Limb (tissue), 2 donors: ENCODE results near the gene MPDU1.
"Not testable (repeated sequence)": the region's sequence is repeated elsewhere in the genome, so short reads cannot be mapped to it uniquely, and the experiment has no call there.

Experiments
- DNase-seq, 2 donors: peaks; one replicate each; pipeline ENCODE4 v3.0.0-alpha.2; 2016; ENCODE audit errors: extremely low spot score in 2 of 2

The MPDU1 gene

DNA sequence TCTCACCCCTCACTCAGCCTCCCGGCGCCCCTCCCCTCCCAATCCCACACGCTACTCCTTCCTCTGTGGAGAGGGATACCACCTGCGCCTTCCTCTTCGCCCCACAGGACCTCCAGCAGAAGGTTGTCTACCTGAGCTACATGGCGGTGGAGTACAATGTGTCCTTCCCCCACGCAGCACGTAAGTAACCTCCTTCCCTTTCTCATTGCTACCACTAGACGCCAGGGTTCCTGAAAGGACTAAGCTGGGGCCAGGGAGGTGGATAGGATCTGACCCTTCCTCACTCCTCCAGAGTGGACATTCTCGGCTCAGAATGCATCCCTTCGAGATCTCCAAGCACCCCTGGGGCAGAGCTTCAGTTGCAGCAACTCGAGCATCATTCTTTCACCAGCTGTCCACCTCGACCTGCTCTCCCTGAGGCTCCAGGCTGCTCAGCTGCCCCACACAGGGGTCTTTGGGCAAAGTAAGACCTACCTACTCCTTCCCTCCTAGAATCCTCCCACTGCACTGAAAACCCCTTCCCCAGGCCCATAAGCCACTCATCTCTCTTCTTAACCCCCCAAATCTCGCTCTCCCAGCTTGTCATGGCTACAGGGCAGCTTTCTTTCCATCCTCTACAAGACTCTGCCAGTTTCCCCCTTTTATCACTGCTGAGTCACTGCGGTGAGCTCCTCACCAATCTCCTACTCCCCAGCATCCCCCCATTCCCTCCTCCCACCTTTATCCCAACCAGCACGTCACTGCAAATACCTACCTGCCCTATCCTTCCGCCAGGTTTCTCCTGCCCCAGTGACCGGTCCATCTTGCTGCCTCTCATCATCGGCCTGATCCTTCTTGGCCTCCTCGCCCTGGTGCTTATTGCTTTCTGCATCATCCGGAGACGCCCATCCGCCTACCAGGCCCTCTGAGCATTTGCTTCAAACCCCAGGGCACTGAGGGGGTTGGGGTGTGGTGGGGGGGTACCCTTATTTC lies 2.8 kb upstream of the MPDU1 start:
- DNase-seq, result no peak

DNA sequence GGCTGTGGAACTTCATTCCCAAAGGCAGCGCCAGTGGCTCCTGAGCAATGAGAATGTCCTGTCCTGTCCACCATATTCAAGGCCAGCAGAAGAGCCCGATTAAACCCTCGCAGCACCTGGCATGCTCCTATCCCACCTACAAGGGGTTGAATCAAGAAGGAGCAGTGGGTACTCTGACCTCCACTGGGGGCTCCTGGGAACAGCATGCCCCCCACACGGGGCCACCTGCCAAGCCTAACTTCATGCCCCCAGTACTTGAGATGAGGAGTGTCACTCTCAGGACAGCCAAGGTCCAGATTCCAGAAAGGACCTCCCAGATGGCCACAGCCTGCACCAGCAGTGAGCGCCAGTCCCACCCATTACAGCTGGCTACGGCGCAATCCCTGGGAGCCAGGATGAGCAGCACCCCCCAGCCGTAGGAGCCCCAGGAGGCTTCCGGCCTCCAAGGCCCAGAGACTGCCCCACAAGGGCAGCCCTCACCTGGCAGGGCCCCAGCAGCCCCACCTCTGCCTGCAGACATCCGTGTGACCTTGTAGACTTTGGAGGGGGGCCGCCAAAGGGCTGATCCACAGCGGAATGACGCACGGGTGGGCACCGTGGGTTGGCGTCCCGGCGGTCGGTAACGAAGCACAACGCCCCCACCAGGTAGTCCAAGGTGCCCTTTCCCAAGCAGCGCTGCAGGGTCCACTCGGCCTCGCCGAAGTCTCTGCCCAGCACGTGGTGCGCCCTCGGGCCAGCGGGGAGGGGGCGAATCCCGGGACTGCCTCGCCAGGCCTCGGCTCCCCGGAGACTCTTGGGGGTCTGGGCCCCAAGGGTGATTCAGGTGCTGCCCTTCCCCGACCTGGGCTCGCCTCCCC lies 1.0 kb upstream of the MPDU1 start:
- no peak for DNase-seq

GRCh38 chr17:7586673-7587419 lies 3.2 kb downstream of the MPDU1 start:
- no peak for DNase-seq

DNA sequence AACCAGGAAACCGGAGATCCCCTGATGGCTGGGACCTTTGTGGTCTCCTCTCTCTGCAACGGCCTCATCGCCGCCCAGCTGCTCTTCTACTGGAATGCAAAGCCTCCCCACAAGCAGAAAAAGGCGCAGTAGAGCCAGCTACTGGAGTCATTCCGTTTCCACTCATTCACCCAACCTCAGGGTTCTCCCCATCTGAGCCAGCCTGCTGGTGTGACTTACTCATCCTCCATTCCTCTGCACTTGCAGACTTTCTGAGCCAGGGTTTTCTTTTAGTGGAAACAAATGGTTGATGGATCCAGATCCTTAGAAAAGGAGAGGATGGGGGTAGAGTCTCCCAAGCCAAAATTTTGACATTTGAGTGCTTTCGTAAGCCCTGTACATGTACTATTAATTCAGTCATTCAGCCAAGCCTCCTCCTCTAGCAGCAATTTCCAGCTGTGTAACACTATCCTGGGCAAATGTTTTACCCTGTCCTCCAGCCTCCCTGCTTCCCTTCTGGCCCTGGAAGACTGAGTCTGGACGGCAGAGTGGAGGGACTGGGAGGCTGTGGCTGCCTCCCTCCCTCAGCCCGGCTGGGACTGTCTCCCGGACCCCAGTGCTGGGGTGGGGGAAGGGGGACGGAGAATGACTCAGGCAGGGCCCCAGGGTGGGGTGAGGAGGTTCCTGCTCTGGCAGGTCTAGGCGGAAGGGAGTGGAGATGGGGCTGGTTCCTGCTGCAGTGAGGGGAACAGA lies 3.9 kb downstream of the MPDU1 start:
- DNase-seq, result no peak

- DNase-seq, result no peak
Measured at GRCh38 chr17:7588553-7589203, 5.0 kb downstream of the MPDU1 start.

GRCh38 chr17:7589204-7589868 lies 5.7 kb downstream of the MPDU1 start:
- peak; percentile 81 to 87 for DNase-seq

- no peak for DNase-seq
Measured at GRCh38 chr17:7589891-7590691, 6.4 kb downstream of the MPDU1 start, which contains the start of gene SOX15. Gene SOX15 (minus strand): TSS chr17:7590094. CDS start chr17:7589676, 418 bp downstream.

- no peak for DNase-seq
Measured at GRCh38 chr17:7590743-7591142, 7.1 kb downstream of the MPDU1 start.

DNA sequence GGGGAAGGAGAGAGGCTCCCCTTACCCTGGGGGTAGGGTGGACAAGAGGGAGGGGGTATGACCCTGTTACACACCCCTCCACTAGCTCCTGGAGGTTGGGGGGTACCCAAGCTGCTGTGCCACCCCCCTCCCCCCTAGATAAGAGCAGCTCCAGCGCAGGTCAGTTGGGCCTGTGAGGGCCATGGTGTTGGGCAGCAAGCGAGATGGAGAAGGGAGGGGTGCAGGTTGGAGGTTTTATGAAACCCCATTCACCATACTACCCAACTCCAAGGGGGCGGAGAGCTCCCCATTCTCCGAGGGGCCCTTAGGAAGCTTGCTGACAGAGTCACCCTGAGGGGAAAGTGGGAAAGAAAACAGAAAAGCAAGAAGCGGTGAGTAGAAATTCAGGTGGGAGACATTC lies 7.9 kb downstream of the MPDU1 start:
- DNase-seq, result no peak

DNA sequence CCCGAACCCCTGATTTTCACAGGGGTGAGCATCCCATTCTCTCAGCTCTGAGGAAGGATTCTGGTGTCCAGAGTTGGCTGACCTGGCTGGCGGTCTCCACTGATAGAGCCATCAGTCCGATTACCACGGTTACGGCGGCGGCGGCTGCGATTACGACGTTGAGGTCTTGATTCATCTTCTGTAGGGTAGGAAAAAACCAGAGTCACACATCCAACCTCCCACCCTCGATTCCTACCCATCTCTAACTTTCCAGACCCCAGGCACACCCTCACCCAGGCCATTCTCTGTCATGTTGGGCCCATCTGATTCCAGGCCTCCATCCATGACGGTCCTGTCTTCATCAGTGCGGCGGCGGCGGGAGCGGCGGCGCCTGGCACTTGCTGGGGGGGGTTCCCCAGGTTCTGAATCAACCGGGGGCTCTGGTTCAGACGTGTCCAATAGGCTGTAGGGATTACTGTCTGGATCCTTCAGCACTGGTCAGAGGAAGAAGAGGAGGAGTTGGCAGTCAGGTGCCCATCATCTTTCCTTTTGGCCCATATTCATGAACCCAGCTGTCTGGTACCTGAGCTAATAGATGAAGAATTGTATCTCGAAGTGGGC lies 8.9 kb downstream of the MPDU1 start:
- DNase-seq, result no peak

GRCh38 chr17:7593296-7593695 lies 9.6 kb downstream of the MPDU1 start:
- DNase-seq, result no peak

- DNase-seq, result not testable (repeated sequence)
Measured at GRCh38 chr17:7597561-7597960, 13.9 kb downstream of the MPDU1 start.

- DNase-seq, result no peak
Measured at GRCh38 chr17:7606280-7606679, 22.6 kb downstream of the MPDU1 start.

DNA sequence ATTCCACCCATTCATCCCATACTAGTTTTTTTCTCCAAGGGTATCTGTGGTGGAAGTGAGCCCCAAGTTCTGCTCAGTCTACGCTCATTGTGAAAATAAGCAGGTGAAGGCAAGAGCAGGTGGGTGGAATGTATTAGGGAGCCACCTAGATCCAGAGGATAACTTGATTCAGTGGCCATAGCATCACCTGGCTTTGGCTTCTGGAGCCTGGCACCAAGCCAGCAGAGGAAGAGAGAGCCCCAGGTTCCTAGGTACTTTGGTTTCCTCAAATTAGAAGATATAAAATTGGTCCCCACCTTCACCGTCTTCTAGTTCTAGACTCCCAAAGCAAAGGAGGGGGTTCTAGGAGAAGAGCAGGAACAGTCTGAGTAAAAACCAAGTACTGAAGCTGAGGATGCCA lies 27.0 kb downstream of the MPDU1 start:
- no peak for DNase-seq

- DNase-seq, result no peak
Measured at GRCh38 chr17:7611635-7612293, 28.1 kb downstream of the MPDU1 start.

DNA sequence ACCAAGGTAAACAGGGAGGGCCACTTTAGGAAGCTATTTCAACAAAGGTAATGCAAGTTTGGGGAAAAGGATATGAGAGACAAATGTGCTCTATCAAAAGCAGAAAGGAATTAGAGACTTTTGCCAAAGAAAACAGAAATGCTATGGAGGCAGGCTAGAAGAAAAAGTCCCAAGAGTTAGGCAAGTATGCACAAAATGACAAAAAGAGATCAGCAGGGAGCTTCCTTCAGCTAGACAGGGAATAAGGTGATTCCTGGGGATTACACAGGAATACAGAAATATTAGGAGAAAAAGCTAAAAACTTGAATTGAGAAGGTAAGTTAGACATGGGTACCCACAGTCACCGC lies 28.6 kb downstream of the MPDU1 start:
- no peak for DNase-seq

- DNase-seq, result peak in 1 of 2 donors; percentile 21
Measured at GRCh38 chr17:7613769-7614424, 30.2 kb downstream of the MPDU1 start.
